ENCODE measurements around the gene SF3B6.

Gene SF3B6

DNA sequence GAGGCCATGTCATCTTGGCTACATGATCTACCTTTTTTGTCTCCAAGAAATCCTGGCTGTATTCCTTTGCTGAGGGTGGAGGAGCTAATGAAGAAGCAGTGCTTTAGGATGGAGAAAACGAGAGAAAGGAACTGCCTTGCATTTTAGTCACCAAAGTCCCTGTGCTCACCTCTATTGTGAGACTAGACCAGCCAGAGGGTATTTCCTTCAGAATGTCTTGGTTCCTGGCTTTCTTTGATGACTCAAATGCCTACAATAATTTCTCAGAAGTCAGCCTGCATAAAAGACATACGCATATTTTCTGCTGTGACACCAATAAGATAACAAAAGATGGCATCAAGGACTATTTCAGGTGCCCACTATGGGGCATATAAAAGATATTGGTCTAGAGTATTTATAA lies 10.8 kb downstream of the SF3B6 start:
- no peak overlapping the region for H2BK15ac ChIP-seq (ENCODE audit: low read length)
- H4K91ac ChIP-seq (ENCODE audit: low read depth, low read length, poor library complexity) = no peak overlapping the region
- no peak overlapping the region for H3K14ac ChIP-seq (ENCODE audit: low read length)
- no peak overlapping the region for H2AK5ac ChIP-seq (ENCODE audit: low read depth, low read length)
- H3K36me3 ChIP-seq (replicated peaks in 1 of 2; ENCODE audit: control insufficient read depth in 2 of 2, insufficient read depth in 2 of 2, low read length in 2 of 2) = peaks cover 15 to 62% of the 10 kb centered on the region in 2 donors
- H3K79me1 ChIP-seq (ENCODE audit: low read depth, low read length) = no peaks in the 10 kb centered on the region
- H2AFZ ChIP-seq (ENCODE audit: low read length) = no peak overlapping the region
- no peak overlapping the region for H2BK120ac ChIP-seq (ENCODE audit: low read depth, low read length)
- no peaks in the 10 kb centered on the region for H3K4me1 ChIP-seq (ENCODE audit: control insufficient read depth in 2 of 2, insufficient read depth in 1 of 2, low read depth in 1 of 2, low read length in 2 of 2)
- H2BK12ac ChIP-seq (ENCODE audit: low read length) = no peak overlapping the region
- no peak overlapping the region for H3K27ac ChIP-seq (replicated peaks; ENCODE audit: low read length)
- no peak overlapping the region for H2BK5ac ChIP-seq (ENCODE audit: low read length)
- H3K4ac ChIP-seq (ENCODE audit: low read length) = no peak overlapping the region
- H3K9ac ChIP-seq (ENCODE audit: low read depth, low read length, poor library complexity) = no peak overlapping the region
- H3K23ac ChIP-seq (ENCODE audit: low read depth, low read length, poor library complexity) = no peak overlapping the region
- H3K4me3 ChIP-seq (ENCODE audit: low read length in 2 of 2) = no peak overlapping the region
- no CpG with 5 or more reads among the region's 2 CpGs for WGBS, 2 donors (ENCODE audit: extremely low coverage in 2 of 2, insufficient read length in 2 of 2, insufficient replicate concordance in 1 of 2)
- no peaks in the 10 kb centered on the region for H3K9me3 ChIP-seq (replicated peaks in 1 of 2; ENCODE audit: control insufficient read depth in 2 of 2, insufficient read depth in 1 of 2, low read depth in 1 of 2, low read length in 2 of 2)
- H3K4me2 ChIP-seq (ENCODE audit: insufficient read depth, low read length, poor library complexity, severe bottlenecking) = no peak overlapping the region
- H3K18ac ChIP-seq (ENCODE audit: low read length) = no peak overlapping the region
- no peak for DNase-seq (ENCODE audit: low spot score)
- no peaks in the 10 kb centered on the region for H3K27me3 ChIP-seq (ENCODE audit: control insufficient read depth in 3 of 3, insufficient read depth in 3 of 3, low read depth in 1 of 3, low read length in 3 of 3)
- no peak overlapping the region for H4K8ac ChIP-seq (ENCODE audit: low read depth, low read length)

DNA sequence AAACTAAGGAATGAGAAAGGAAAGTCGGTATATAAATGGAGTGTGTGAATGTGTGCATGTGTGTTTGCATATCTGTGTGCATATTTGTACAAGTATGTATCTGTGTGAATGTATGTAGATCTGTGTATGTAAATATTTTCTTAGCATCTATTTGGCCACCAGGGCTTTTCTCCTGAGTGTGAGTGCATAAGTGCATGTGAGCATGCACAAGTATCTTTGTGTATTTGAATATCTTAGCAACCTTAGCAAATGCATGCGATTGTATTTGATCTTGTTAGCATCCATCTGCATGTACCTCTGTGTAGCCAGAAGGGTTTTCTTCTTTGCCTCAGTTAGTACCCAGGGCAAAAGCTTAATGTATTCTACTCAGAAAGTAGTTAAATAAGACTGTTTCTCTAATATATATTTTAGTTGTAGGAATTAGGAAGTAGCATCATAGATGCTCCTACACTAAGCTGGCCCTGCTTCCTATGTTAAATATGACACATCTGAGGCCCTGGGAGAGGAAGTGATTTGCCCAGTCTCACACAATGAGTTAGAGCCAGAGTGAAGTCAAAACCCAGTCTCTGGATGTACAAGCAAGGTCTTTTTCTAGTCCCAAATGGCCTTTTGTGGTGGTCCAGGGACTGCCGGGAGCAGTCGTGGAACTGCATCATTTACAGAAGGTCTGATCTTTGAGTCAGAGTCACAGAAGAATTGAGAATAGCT lies 17.4 kb downstream of the SF3B6 start:
- Histone ChIP-seq H3K4me3 (ENCODE audit: low read length in 2 of 2) (no peak overlapping the region), H3K36me3 (replicated peaks in 1 of 2; ENCODE audit: control insufficient read depth in 2 of 2, insufficient read depth in 2 of 2, low read length in 2 of 2) (peaks cover 3 to 9% of the 10 kb centered on the region in 2 donors), H2BK15ac (ENCODE audit: low read length) (no peak overlapping the region), H3K14ac (ENCODE audit: low read length) (no peak overlapping the region), H3K4me1 (ENCODE audit: control insufficient read depth in 2 of 2, insufficient read depth in 1 of 2, low read depth in 1 of 2, low read length in 2 of 2) (no peaks in the 10 kb centered on the region), H3K23ac (ENCODE audit: low read depth, low read length, poor library complexity) (no peak overlapping the region), H2AFZ (ENCODE audit: low read length) (no peak overlapping the region), H3K4ac (ENCODE audit: low read length) (no peak overlapping the region), H4K91ac (ENCODE audit: low read depth, low read length, poor library complexity) (no peak overlapping the region), H2BK120ac (ENCODE audit: low read depth, low read length) (no peak overlapping the region), H3K79me1 (ENCODE audit: low read depth, low read length) (no peaks in the 10 kb centered on the region), H2BK5ac (ENCODE audit: low read length) (no peak overlapping the region), H4K8ac (ENCODE audit: low read depth, low read length) (no peak overlapping the region), H3K9ac (ENCODE audit: low read depth, low read length, poor library complexity) (no peak overlapping the region), H3K9me3 (replicated peaks in 1 of 2; ENCODE audit: control insufficient read depth in 2 of 2, insufficient read depth in 1 of 2, low read depth in 1 of 2, low read length in 2 of 2) (no peaks in the 10 kb centered on the region), H2AK5ac (ENCODE audit: low read depth, low read length) (no peak overlapping the region), H3K27ac (replicated peaks; ENCODE audit: low read length) (no peak overlapping the region), H2BK12ac (ENCODE audit: low read length) (no peak overlapping the region), H3K4me2 (ENCODE audit: insufficient read depth, low read length, poor library complexity, severe bottlenecking) (no peak overlapping the region), H3K27me3 (ENCODE audit: control insufficient read depth in 3 of 3, insufficient read depth in 3 of 3, low read depth in 1 of 3, low read length in 3 of 3) (no peaks in the 10 kb centered on the region), H3K18ac (ENCODE audit: low read length) (no peak overlapping the region)
- DNase-seq (ENCODE audit: low spot score) = no peak
- WGBS, 2 donors (ENCODE audit: extremely low coverage in 2 of 2, insufficient read length in 2 of 2, insufficient replicate concordance in 1 of 2) = no CpG with 5 or more reads among the region's 4 CpGs

DNA sequence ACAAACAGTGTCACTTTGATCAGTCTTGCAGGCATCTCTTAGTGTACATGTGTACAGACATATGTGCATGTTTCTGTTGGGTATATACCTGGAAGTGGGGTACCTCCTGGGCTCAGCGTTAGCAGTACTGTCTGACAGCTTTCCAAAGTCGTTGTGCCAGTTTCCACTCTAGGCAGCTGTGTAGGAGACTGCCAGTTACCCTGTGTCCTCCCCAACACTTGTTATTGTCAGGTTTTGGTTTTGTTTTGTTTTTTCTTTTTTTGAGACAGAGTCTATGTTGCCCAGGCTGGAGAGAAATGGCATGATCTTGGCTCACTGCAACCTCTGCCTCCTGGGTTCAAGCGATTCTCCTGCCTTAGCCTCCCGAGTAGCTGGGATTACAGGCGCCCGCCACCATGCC lies 20.4 kb downstream of the SF3B6 start:
- Histone ChIP-seq H3K4me3 (ENCODE audit: low read length in 2 of 2) (no peak overlapping the region), H3K27me3 (ENCODE audit: control insufficient read depth in 3 of 3, insufficient read depth in 3 of 3, low read depth in 1 of 3, low read length in 3 of 3) (peaks cover 0 to under 1% (median 0%) of the 10 kb centered on the region in 3 experiments), H3K18ac (ENCODE audit: low read length) (no peak overlapping the region), H3K27ac (replicated peaks; ENCODE audit: low read length) (no peak overlapping the region), H3K79me1 (ENCODE audit: low read depth, low read length) (no peaks in the 10 kb centered on the region), H3K36me3 (replicated peaks in 1 of 2; ENCODE audit: control insufficient read depth in 2 of 2, insufficient read depth in 2 of 2, low read length in 2 of 2) (no peaks in the 10 kb centered on the region), H3K14ac (ENCODE audit: low read length) (no peak overlapping the region), H3K9ac (ENCODE audit: low read depth, low read length, poor library complexity) (no peak overlapping the region), H4K8ac (ENCODE audit: low read depth, low read length) (no peak overlapping the region), H3K4ac (ENCODE audit: low read length) (no peak overlapping the region), H2BK5ac (ENCODE audit: low read length) (no peak overlapping the region), H2BK120ac (ENCODE audit: low read depth, low read length) (no peak overlapping the region), H3K4me1 (ENCODE audit: control insufficient read depth in 2 of 2, insufficient read depth in 1 of 2, low read depth in 1 of 2, low read length in 2 of 2) (no peaks in the 10 kb centered on the region), H2AK5ac (ENCODE audit: low read depth, low read length) (no peak overlapping the region), H2BK15ac (ENCODE audit: low read length) (no peak overlapping the region), H3K23ac (ENCODE audit: low read depth, low read length, poor library complexity) (no peak overlapping the region), H3K9me3 (replicated peaks in 1 of 2; ENCODE audit: control insufficient read depth in 2 of 2, insufficient read depth in 1 of 2, low read depth in 1 of 2, low read length in 2 of 2) (no peaks in the 10 kb centered on the region), H4K91ac (ENCODE audit: low read depth, low read length, poor library complexity) (no peak overlapping the region), H2BK12ac (ENCODE audit: low read length) (no peak overlapping the region), H3K4me2 (ENCODE audit: insufficient read depth, low read length, poor library complexity, severe bottlenecking) (no peak overlapping the region), H2AFZ (ENCODE audit: low read length) (no peak overlapping the region)
- no CpG with 5 or more reads among the region's 6 CpGs for WGBS, 2 donors (ENCODE audit: extremely low coverage in 2 of 2, insufficient read length in 2 of 2, insufficient replicate concordance in 1 of 2)
- DNase-seq (ENCODE audit: low spot score) = no peak

DNA sequence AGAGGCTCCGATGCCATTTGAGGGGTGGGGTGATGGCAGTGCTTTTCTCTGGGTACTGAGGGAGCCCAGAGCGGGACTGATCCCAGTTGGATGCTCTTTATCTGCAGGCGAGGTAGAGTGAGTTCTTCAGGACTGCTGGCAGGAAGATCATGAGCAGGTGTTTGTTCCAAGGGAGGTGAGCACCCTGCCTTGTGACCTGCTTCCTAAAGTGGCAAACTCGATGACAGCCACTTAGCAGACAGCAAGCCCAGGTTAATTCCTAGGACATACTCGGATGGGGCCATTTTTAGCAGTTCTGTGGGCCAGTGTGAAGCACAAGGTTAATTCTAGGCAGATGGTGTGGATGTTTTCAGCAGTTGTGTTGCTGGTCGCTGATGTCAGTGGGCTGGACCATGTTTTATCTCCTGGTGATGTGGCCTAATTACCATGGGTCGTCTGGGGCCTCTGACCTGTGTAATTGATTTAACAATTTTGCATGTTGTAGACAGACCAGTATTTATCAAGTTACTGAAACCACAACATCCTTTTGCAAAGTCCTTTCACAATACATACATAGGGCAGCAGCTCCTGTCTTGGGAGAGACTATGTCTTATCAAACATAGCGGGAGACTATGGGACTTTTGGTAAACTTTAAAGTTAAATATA lies 21.6 kb downstream of the SF3B6 start:
- H3K4me3 ChIP-seq (ENCODE audit: low read length in 2 of 2) = no peak overlapping the region
- H3K14ac ChIP-seq (ENCODE audit: low read length) = no peak overlapping the region
- H3K36me3 ChIP-seq (replicated peaks in 1 of 2; ENCODE audit: control insufficient read depth in 2 of 2, insufficient read depth in 2 of 2, low read length in 2 of 2) = no peaks in the 10 kb centered on the region
- no CpG with 5 or more reads among the region's 8 CpGs for WGBS, 2 donors (ENCODE audit: extremely low coverage in 2 of 2, insufficient read length in 2 of 2, insufficient replicate concordance in 1 of 2)
- H2AK5ac ChIP-seq (ENCODE audit: low read depth, low read length) = no peak overlapping the region
- H3K18ac ChIP-seq (ENCODE audit: low read length) = no peak overlapping the region
- peaks cover 0 to 5% (median 0%) of the 10 kb centered on the region in 3 experiments for H3K27me3 ChIP-seq (ENCODE audit: control insufficient read depth in 3 of 3, insufficient read depth in 3 of 3, low read depth in 1 of 3, low read length in 3 of 3)
- H2BK5ac ChIP-seq (ENCODE audit: low read length) = no peak overlapping the region
- H3K4me2 ChIP-seq (ENCODE audit: insufficient read depth, low read length, poor library complexity, severe bottlenecking) = no peak overlapping the region
- no peak overlapping the region for H3K9ac ChIP-seq (ENCODE audit: low read depth, low read length, poor library complexity)
- H3K9me3 ChIP-seq (replicated peaks in 1 of 2; ENCODE audit: control insufficient read depth in 2 of 2, insufficient read depth in 1 of 2, low read depth in 1 of 2, low read length in 2 of 2) = no peaks in the 10 kb centered on the region
- no peak overlapping the region for H2BK12ac ChIP-seq (ENCODE audit: low read length)
- DNase-seq (ENCODE audit: low spot score) = no peak
- no peak overlapping the region for H2BK15ac ChIP-seq (ENCODE audit: low read length)
- no peak overlapping the region for H2BK120ac ChIP-seq (ENCODE audit: low read depth, low read length)
- H3K79me1 ChIP-seq (ENCODE audit: low read depth, low read length) = no peaks in the 10 kb centered on the region
- no peak overlapping the region for H4K8ac ChIP-seq (ENCODE audit: low read depth, low read length)
- H3K27ac ChIP-seq (replicated peaks; ENCODE audit: low read length) = no peak overlapping the region
- H3K4me1 ChIP-seq (ENCODE audit: control insufficient read depth in 2 of 2, insufficient read depth in 1 of 2, low read depth in 1 of 2, low read length in 2 of 2) = peaks cover 0 to 2% of the 10 kb centered on the region in 2 donors
- H2AFZ ChIP-seq (ENCODE audit: low read length) = no peak overlapping the region
- H3K4ac ChIP-seq (ENCODE audit: low read length) = no peak overlapping the region
- no peak overlapping the region for H4K91ac ChIP-seq (ENCODE audit: low read depth, low read length, poor library complexity)
- no peak overlapping the region for H3K23ac ChIP-seq (ENCODE audit: low read depth, low read length, poor library complexity)
